SU-DHL-6 (cell line): ENCODE results near the gene STARD5.

Experiments used
- H2AFZ ChIP-seq: fragments of 200-600 bp; sonication (generic); 2 replicates; pipeline ENCODE4 v1.6.1; 2014; ENCODE audit warnings: low read depth, mild to moderate bottlenecking, moderate library complexity, mixed read lengths, antibody characterized with exemption, low read length; ENCODE audit not compliant: severe bottlenecking
- H3F3A ChIP-seq: fragments of 200-600 bp; shearing (Covaris generic); 2 replicates; pipeline ENCODE4 v1.6.0; 2016; ENCODE audit warnings: antibody characterized with exemption, mild to moderate bottlenecking; ENCODE audit not compliant: insufficient read depth
- H3K27ac ChIP-seq: fragments of 200-600 bp; sonication (generic); 2 replicates; pipeline ENCODE4 v1.5.1; 2016; ENCODE audit warnings: low read depth, mild to moderate bottlenecking, low read length, moderate library complexity, mixed read lengths
- H3K27me3 ChIP-seq: fragments of 200-600 bp; sonication (generic), shearing (Covaris generic); 2 replicates; pipeline ENCODE4 v1.6.0; 2014; ENCODE audit warnings: mild to moderate bottlenecking, low read length
- H3K36me3 ChIP-seq: fragments of 200-600 bp; sonication (generic); 2 replicates; pipeline ENCODE4 v1.6.1; 2014; ENCODE audit warnings: mild to moderate bottlenecking, low read length, mixed read lengths
- H3K4me2 ChIP-seq: fragments of 300-600, 200-600 bp; shearing (Covaris generic), sonication (generic); 2 replicates; pipeline ENCODE4 v1.6.0; 2014; ENCODE audit warnings: low read length, low read depth, mild to moderate bottlenecking; ENCODE audit not compliant: poor library complexity, severe bottlenecking
- H3K4me3 ChIP-seq: fragments of 200-600 bp; sonication (generic); 2 replicates; pipeline ENCODE4 v1.5.1; 2014; ENCODE audit warnings: antibody characterized with exemption, low read length, mild to moderate bottlenecking, mixed read lengths; ENCODE audit not compliant: insufficient read depth, poor library complexity, severe bottlenecking
- H3K79me2 ChIP-seq: fragments of 200-600 bp; sonication (generic); 2 replicates; pipeline ENCODE4 v1.6.1; 2014; ENCODE audit warnings: mild to moderate bottlenecking, low read length, moderate library complexity; ENCODE audit not compliant: insufficient read depth
- H3K9ac ChIP-seq: fragments of 200-600 bp; sonication (generic); 2 replicates; pipeline ENCODE4 v1.7.0; 2014; ENCODE audit warnings: mild to moderate bottlenecking, low read length
- H3K9me2 ChIP-seq: fragments of 200-600 bp; sonication (generic); replicated peaks from 2 replicates; pipeline ENCODE4 v1.6.1; 2014; ENCODE audit warnings: low read length; ENCODE audit not compliant: insufficient read depth
- H3K9me3 ChIP-seq: fragments of 200-600 bp; sonication (generic); 2 replicates; pipeline ENCODE4 v1.6.1; 2014; ENCODE audit warnings: low read length, mixed read lengths; ENCODE audit not compliant: insufficient read depth
- H4K20me1 ChIP-seq: fragments of 200-600 bp; sonication (generic); 2 replicates; pipeline ENCODE4 v1.6.1; 2014; ENCODE audit warnings: low read depth, mild to moderate bottlenecking, antibody characterized with exemption, low read length, moderate library complexity, mixed read lengths
- CTCF ChIP-seq: fragments of 200-600 bp; sonication (generic); IDR thresholded peaks from one replicate; pipeline ENCODE4 v1.5.1; 2017; ENCODE audit warnings: antibody characterized with exemption, mild to moderate bottlenecking, low read length, moderate library complexity; ENCODE audit not compliant: insufficient read depth, poor library complexity, severe bottlenecking
- EZH2phosphoT487 ChIP-seq: fragments of 200-600 bp; sonication (generic), shearing (Covaris generic); conservative IDR thresholded peaks from 2 replicates; pipeline ENCODE4 v1.6.1; 2018; ENCODE audit warnings: mild to moderate bottlenecking, antibody characterized with exemption, low read length, moderate library complexity, mixed read lengths

STARD5 gene

GRCh38 chr15:81299156-81299555 lies 24.8 kb downstream of the STARD5 start:
- H3K27me3 ChIP-seq = no peaks in the 10 kb centered on the region
- H3F3A ChIP-seq = peaks cover 29% of the 10 kb centered on the region
- H4K20me1 ChIP-seq = no peaks in the 10 kb centered on the region
- H3K4me2 ChIP-seq = peak overlapping the region; percentile 65
- peaks cover 3% of the 10 kb centered on the region; the same call in 1 of the 2 replicates for H3K79me2 ChIP-seq
- H3K9ac ChIP-seq = peak overlapping the region; percentile 55; the same call in 1 of the 2 replicates
- peak overlapping the region; percentile 21 for H3K4me3 ChIP-seq
- H3K9me3 ChIP-seq = no peaks in the 10 kb centered on the region
- no peaks in the 10 kb centered on the region for H3K36me3 ChIP-seq
- H3K27ac ChIP-seq = peak overlapping the region; percentile 94
- H2AFZ ChIP-seq = no peak overlapping the region
- TF ChIP-seq EZH2phosphoT487 = no peak
- TF ChIP-seq CTCF = no peak
- H3K9me2 ChIP-seq = no peaks in the 10 kb centered on the region

GRCh38 chr15:81298611-81299010 lies 25.3 kb downstream of the STARD5 start:
- H3K9me2 ChIP-seq = no peaks in the 10 kb centered on the region
- H3K79me2 ChIP-seq = peaks cover 3% of the 10 kb centered on the region; the same call in 1 of the 2 replicates
- peak overlapping the region; percentile 55; the same call in 1 of the 2 replicates for H3K9ac ChIP-seq
- no peak overlapping the region for H2AFZ ChIP-seq
- TF ChIP-seq EZH2phosphoT487 (no peak), CTCF (no peak)
- no peaks in the 10 kb centered on the region for H3K27me3 ChIP-seq
- no peaks in the 10 kb centered on the region for H3K9me3 ChIP-seq
- H3K4me3 ChIP-seq = peak overlapping the region; percentile 21
- H3K4me2 ChIP-seq = peak overlapping the region; percentile 65
- peak overlapping the region; percentile 94 for H3K27ac ChIP-seq
- H4K20me1 ChIP-seq = no peaks in the 10 kb centered on the region
- peaks cover 34% of the 10 kb centered on the region for H3F3A ChIP-seq
- no peaks in the 10 kb centered on the region for H3K36me3 ChIP-seq

GRCh38 chr15:81297603-81298575 lies 26.1 kb downstream of the STARD5 start:
- Histone ChIP-seq H3K9me2 (no peaks in the 10 kb centered on the region), H3K9me3 (no peaks in the 10 kb centered on the region), H3K4me3 (peak overlapping the region; percentile 48), H3K36me3 (no peaks in the 10 kb centered on the region), H3K27ac (peak overlapping the region; percentile 94), H3K9ac (peak overlapping the region; percentile 55), H3K79me2 (peaks cover 3% of the 10 kb centered on the region; the same call in 1 of the 2 replicates), H3K4me2 (peak overlapping the region; percentile 65), H4K20me1 (no peaks in the 10 kb centered on the region), H2AFZ (no peak overlapping the region), H3K27me3 (no peaks in the 10 kb centered on the region), H3F3A (peaks cover 42% of the 10 kb centered on the region)
- TF ChIP-seq CTCF (no peak), EZH2phosphoT487 (no peak)
